ENCODE data around the gene ZMIZ1.

ZMIZ1 gene

GRCh38 chr10:79099898-79100448 is 31.2 kb downstream of the ZMIZ1 start:
- no peak for DNase-seq (ENCODE audit: low read depth)

GRCh38 chr10:79100771-79101170 is 32.0 kb downstream of the ZMIZ1 start:
- DNase-seq (ENCODE audit: low read depth) = no peak

GRCh38 chr10:79101560-79102497 is 33.1 kb downstream of the ZMIZ1 start:
- no peak for DNase-seq (ENCODE audit: low read depth)

GRCh38 chr10:79102498-79102874 is 33.7 kb downstream of the ZMIZ1 start:
- DNase-seq (ENCODE audit: low read depth) = no peak

GRCh38 chr10:79103129-79103528 is 34.4 kb downstream of the ZMIZ1 start:
- no peak for DNase-seq (ENCODE audit: low read depth)

GRCh38 chr10:79103585-79103984 is 34.8 kb downstream of the ZMIZ1 start:
- DNase-seq (ENCODE audit: low read depth) = no peak

GRCh38 chr10:79105150-79105739 is 36.5 kb downstream of the ZMIZ1 start:
- no peak for DNase-seq (ENCODE audit: low read depth)

GRCh38 chr10:79105818-79106217 is 37.1 kb downstream of the ZMIZ1 start:
- no peak for DNase-seq (ENCODE audit: low read depth)

- no peak for DNase-seq (ENCODE audit: low read depth)
These were observed 37.7 kb downstream of the ZMIZ1 start for GRCh38 chr10:79106256-79107050.

- no peak for DNase-seq (ENCODE audit: low read depth)
These were observed 39.0 kb downstream of the ZMIZ1 start for GRCh38 chr10:79107736-79108264.

GRCh38 chr10:79108728-79109127 is 40.0 kb downstream of the ZMIZ1 start:
- DNase-seq (ENCODE audit: low read depth) = no peak

- no peak for DNase-seq (ENCODE audit: low read depth)
These were observed 42.7 kb downstream of the ZMIZ1 start for GRCh38 chr10:79111427-79111826.

- DNase-seq (ENCODE audit: low read depth) = no peak
These were observed 43.3 kb downstream of the ZMIZ1 start for GRCh38 chr10:79111846-79112614.

- DNase-seq (ENCODE audit: low read depth) = no peak
These were observed 44.2 kb downstream of the ZMIZ1 start for GRCh38 chr10:79112881-79113431.

- no peak for DNase-seq (ENCODE audit: low read depth)
These were observed 45.1 kb downstream of the ZMIZ1 start for GRCh38 chr10:79113827-79114226.

- no peak for DNase-seq (ENCODE audit: low read depth)
These were observed 46.5 kb downstream of the ZMIZ1 start for GRCh38 chr10:79115302-79115701.

GRCh38 chr10:79116368-79116767 is 47.6 kb downstream of the ZMIZ1 start:
- no peak for DNase-seq (ENCODE audit: low read depth)

GRCh38 chr10:79116801-79117723 is 48.3 kb downstream of the ZMIZ1 start:
- DNase-seq (ENCODE audit: low read depth) = no peak

GRCh38 chr10:79118286-79119202 is 49.8 kb downstream of the ZMIZ1 start:
- DNase-seq (ENCODE audit: low read depth) = no peak

Data from HS-27A (cell line).